Activated CD4-positive, alpha-beta T cell treated with anti-CD3 and anti-CD28 coated beads for 36 hours (primary cell): ENCODE data around the gene TARP. TPM values are rescaled to one million over a fixed set of nuclear protein-coding genes. Genes with fewer than 3 reads are reported as not detected.

Source experiments
- ATAC-seq: fragments of 200-7000 bp; cut with Tn5 transposase; one replicate; pipeline ENCODE4 v1.10.0; 2021; ENCODE audit warnings: mild to moderate bottlenecking, moderate library complexity
- CTCF ChIA-PET: fragments of 350-600 bp; sonication (Branson Sonifier 250); formaldehyde crosslinking; loops from one replicate; lab custom pipeline; 2021; ENCODE audit warnings: antibody characterized with exemption; lab: Charles Lee
- POLR2A ChIA-PET: fragments of 350-600 bp; sonication (Branson Sonifier 250); formaldehyde crosslinking; loops from one replicate; lab custom pipeline; 2021; ENCODE audit warnings: antibody characterized with exemption, inconsistent platforms; lab: Charles Lee
- DNase-seq: peaks from one replicate; pipeline ENCODE4 v3.0.0-alpha.2; 2020
- H3K27ac Mint-ChIP-seq: one replicate; pipeline ENCODE4 v1.8.0; 2021; ENCODE audit warnings: mixed read lengths
- H3K27me3 Mint-ChIP-seq: one replicate; pipeline ENCODE4 v1.8.0; 2021; ENCODE audit warnings: mixed read lengths
- H3K36me3 Mint-ChIP-seq: one replicate; pipeline ENCODE4 v1.8.0; 2021; ENCODE audit warnings: low read depth, mixed read lengths
- H3K4me1 Mint-ChIP-seq: one replicate; pipeline ENCODE4 v1.8.0; 2021; ENCODE audit warnings: mixed read lengths
- H3K4me3 Mint-ChIP-seq: one replicate; pipeline ENCODE4 v1.8.0; 2021; ENCODE audit warnings: mild to moderate bottlenecking, moderate library complexity, mixed read lengths
- H3K9me3 Mint-ChIP-seq: one replicate; pipeline ENCODE4 v1.8.0; 2021; ENCODE audit warnings: low read depth, mixed read lengths
- intact Hi-C, 2 experiments: fragments of 100-400 bp; cut with DNase I in 1 of 2; cut with micrococcal nuclease in 1 of 2; formaldehyde crosslinking; loops; one replicate each; pipeline versions ENCODE4 v1.14.2 to v1.15.1; 2022 to 2024; cut with DNase I, micrococcal nuclease
- total RNA-seq, 2 experiments: library from RNA; stranded (reverse); gene quantifications; one replicate each; pipeline ENCODE4 v1.2.3, GENCODE V29; 2021

The TARP gene

GRCh38 chr7:38215735-38216670, 57.4 kb downstream of the TARP start:
- POLR2A ChIA-PET, result interaction anchor here (0.9 to 1.1 kb wide), 2 partner anchors 119 to 161 kb away, joined by 3 read pairs; no protein-coding TSS in a partner anchor
- peak; percentile 86 for DNase-seq
- peaks cover 26% of the 10 kb centered on the region for H3K36me3 Mint-ChIP-seq
- CTCF ChIA-PET, result interaction anchor here (0.5 to 10.2 kb wide), 61 partner anchors 9 to 718 kb away, joined by 3 to 203 read pairs (median 5); partner anchors contain the start of gene STARD3NL
- H3K9me3 Mint-ChIP-seq, result no peaks in the 10 kb centered on the region
- H3K4me3 Mint-ChIP-seq, result no peak overlapping the region
- peaks cover 31% of the 10 kb centered on the region for H3K4me1 Mint-ChIP-seq
- H3K27me3 Mint-ChIP-seq, result no peaks in the 10 kb centered on the region
- H3K27ac Mint-ChIP-seq, result peak overlapping the region; percentile 7
- ATAC-seq, result peak; percentile 87
- intact Hi-C loops, result loop anchor here (1.0 to 5.0 kb wide), 6 partner anchors 39 to 154 kb away; partner anchors contain the start of gene STARD3NL (in 1 of the 2)

- Mint-ChIP-seq H3K4me1 (peaks cover 26% of the 10 kb centered on the region), H3K4me3 (no peak overlapping the region), H3K27ac (no peak overlapping the region), H3K9me3 (no peaks in the 10 kb centered on the region), H3K36me3 (peaks cover 19% of the 10 kb centered on the region), H3K27me3 (no peaks in the 10 kb centered on the region)
- ChIA-PET CTCF (interaction anchor here (0.5 to 10.2 kb wide), 52 partner anchors 8 to 717 kb away, joined by 3 to 203 read pairs (median 6); partner anchors contain the start of gene STARD3NL), POLR2A (interaction anchor here (1.1 kb wide), 1 partner anchor 162 kb away, joined by 3 read pairs; no protein-coding TSS in a partner anchor)
- DNase-seq (no peak), ATAC-seq (no peak)
- intact Hi-C loops, result loop anchor here (1.0 to 5.0 kb wide), 6 partner anchors 38 to 155 kb away; partner anchors contain the start of gene STARD3NL (in 1 of the 2)
Measured at GRCh38 chr7:38215115-38215514, 58.3 kb downstream of the TARP start.

GRCh38 chr7:38211940-38212339, 61.5 kb downstream of the TARP start:
- CTCF ChIA-PET, result interaction anchor here (0.7 to 2.6 kb wide), 6 partner anchors 10 to 163 kb away, joined by 3 to 13 read pairs (median 5); no protein-coding TSS in a partner anchor
- H3K27me3 Mint-ChIP-seq, result no peaks in the 10 kb centered on the region
- POLR2A ChIA-PET, result no interaction called here
- intact Hi-C loops, result no loop called here
- H3K4me3 Mint-ChIP-seq, result no peak overlapping the region
- peaks cover 11% of the 10 kb centered on the region for H3K36me3 Mint-ChIP-seq
- H3K4me1 Mint-ChIP-seq, result peaks cover 14% of the 10 kb centered on the region
- no peaks in the 10 kb centered on the region for H3K9me3 Mint-ChIP-seq
- ATAC-seq, result no peak
- no peak for DNase-seq
- no peak overlapping the region for H3K27ac Mint-ChIP-seq

- H3K27me3 Mint-ChIP-seq, result no peaks in the 10 kb centered on the region
- DNase-seq (no peak), ATAC-seq (no peak)
- H3K36me3 Mint-ChIP-seq, result peaks cover 10% of the 10 kb centered on the region
- H3K4me3 Mint-ChIP-seq, result no peak overlapping the region
- H3K4me1 Mint-ChIP-seq, result peaks cover 10% of the 10 kb centered on the region
- ChIA-PET POLR2A (no interaction called here), CTCF (interaction anchor here (0.7 to 2.6 kb wide), 7 partner anchors 10 to 163 kb away, joined by 3 to 13 read pairs (median 3); no protein-coding TSS in a partner anchor)
- H3K9me3 Mint-ChIP-seq, result no peaks in the 10 kb centered on the region
- H3K27ac Mint-ChIP-seq, result no peak overlapping the region
- intact Hi-C loops, result no loop called here
Measured at GRCh38 chr7:38211486-38211885, 62.0 kb downstream of the TARP start.

Other genes starting within 250 kb of the TARP start
- 10 to 100 TPM; 27.9 to 30.8 TPM for gene STARD3NL, start 95.4 kb downstream of the TARP start, total RNA-seq